ENCODE measurements around the gene SLC39A7. TPM values are rescaled to one million over a fixed set of nuclear protein-coding genes. Genes with fewer than 3 reads are reported as not detected.
A peak's percentile ranks its signal among the peaks of the same experiment; 100 is the strongest.

The SLC39A7 gene, protein sequence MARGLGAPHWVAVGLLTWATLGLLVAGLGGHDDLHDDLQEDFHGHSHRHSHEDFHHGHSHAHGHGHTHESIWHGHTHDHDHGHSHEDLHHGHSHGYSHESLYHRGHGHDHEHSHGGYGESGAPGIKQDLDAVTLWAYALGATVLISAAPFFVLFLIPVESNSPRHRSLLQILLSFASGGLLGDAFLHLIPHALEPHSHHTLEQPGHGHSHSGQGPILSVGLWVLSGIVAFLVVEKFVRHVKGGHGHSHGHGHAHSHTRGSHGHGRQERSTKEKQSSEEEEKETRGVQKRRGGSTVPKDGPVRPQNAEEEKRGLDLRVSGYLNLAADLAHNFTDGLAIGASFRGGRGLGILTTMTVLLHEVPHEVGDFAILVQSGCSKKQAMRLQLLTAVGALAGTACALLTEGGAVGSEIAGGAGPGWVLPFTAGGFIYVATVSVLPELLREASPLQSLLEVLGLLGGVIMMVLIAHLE
- 100 to 1,000 TPM; 170 to 212 TPM for total RNA-seq

DNA sequence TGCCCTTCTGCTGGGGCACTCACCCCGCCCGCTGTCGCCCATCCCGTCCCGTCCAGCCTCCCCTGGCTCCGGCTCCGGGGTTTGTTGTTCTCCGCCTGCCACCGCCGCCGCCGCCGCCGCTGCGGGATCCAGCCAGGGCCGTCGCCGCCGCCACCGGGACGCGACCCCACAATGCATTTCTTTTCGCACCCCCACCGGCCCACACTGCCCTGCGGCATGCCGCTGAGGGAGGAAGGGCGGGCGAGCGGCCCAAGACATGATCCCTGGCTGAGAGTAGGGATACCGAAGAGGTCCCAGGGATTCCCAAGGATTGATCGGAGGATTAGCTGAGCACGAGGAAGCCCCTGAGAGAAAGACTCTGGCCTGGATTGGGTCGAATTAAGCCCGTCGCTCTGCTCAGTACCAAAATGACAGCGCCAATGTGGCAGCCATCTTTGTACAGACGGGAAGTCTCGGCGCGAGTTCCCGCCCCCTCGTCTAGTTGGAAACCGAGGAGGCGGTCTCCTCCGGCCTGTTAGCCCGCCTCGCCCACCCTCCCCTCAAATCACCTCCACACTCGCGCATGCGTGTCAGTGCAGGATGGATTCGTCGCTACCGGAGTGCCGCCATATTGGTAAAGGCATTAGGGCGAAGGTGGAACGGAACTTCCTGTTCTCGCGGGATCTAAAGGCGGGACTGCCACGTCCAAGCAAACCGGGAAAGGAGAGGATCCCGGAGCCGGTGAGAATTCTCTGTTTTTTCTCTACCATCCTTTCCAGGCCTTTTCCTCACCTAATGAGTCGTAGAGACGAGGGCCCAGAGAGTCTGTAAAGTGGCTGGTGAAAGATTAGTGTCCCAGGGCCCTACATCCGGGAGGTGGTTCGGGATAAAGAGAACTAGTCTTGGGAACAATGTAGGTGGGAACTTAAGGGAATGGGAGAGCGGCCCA, at the start of gene SLC39A7, which contains the start of gene RXRB:
Gene SLC39A7 (plus strand): TSS at position 649 of the 928 bp plus-strand sequence. CDS start 379 bp downstream, outside the sequence.
Gene RXRB (minus strand): TSS at position 447 of the 928 bp plus-strand sequence. CDS start 189 bp downstream, at position 258.
- peak within 1 kb of the TSS; percentile 94 for H3K27ac ChIP-seq
- peak within 1 kb of the TSS; percentile 75 for H3K4me3 ChIP-seq
- peaks cover 3% of the 10 kb centered on the region for H3K36me3 ChIP-seq
- H3K4me1 ChIP-seq = peaks cover 15% of the 10 kb centered on the region
- DNase-seq = peak; percentile 99
- H3K9ac ChIP-seq (ENCODE audit: low read depth in 2 of 2, low read length in 2 of 2) = peak within 1 kb of the TSS; percentile 93 to 96
- intact Hi-C loops (cut with DNase I) = no loop called here
- H3K9me3 ChIP-seq = no peaks in the 10 kb centered on the region
- H3K27me3 ChIP-seq = no peaks in the 10 kb centered on the region
- TF ChIP-seq, protein P1, sequence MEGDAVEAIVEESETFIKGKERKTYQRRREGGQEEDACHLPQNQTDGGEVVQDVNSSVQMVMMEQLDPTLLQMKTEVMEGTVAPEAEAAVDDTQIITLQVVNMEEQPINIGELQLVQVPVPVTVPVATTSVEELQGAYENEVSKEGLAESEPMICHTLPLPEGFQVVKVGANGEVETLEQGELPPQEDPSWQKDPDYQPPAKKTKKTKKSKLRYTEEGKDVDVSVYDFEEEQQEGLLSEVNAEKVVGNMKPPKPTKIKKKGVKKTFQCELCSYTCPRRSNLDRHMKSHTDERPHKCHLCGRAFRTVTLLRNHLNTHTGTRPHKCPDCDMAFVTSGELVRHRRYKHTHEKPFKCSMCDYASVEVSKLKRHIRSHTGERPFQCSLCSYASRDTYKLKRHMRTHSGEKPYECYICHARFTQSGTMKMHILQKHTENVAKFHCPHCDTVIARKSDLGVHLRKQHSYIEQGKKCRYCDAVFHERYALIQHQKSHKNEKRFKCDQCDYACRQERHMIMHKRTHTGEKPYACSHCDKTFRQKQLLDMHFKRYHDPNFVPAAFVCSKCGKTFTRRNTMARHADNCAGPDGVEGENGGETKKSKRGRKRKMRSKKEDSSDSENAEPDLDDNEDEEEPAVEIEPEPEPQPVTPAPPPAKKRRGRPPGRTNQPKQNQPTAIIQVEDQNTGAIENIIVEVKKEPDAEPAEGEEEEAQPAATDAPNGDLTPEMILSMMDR (IDR thresholded peaks at IDR 0.05) = no peak

DNA sequence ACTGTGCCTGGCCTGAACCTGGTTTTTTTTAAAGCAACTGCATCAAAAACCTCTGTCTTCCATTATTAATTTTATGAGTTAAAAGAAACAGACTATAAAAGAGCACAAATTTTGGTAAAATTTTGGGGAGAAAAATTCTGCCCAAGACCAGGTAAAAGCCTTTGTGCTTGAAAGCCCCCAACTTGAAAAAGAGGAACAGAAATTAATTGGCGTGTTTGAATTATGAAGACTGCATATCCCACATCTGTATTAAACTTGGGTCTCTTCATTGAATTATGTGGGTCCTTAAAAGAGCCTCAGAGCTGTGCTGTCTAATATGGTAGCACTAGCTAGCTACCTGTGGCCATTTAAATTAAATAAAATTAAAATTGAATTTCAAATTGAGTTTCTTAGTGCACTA, 49.6 kb upstream of the SLC39A7 start:
- TF ChIP-seq, protein P1 (IDR thresholded peaks at IDR 0.05) = no peak
- no peak for DNase-seq
- intact Hi-C loops (cut with DNase I) = loop anchor here (5.0 kb wide), 1 partner anchor 34 kb away; no protein-coding TSS in a partner anchor
- no peak overlapping the region for H3K27ac ChIP-seq
- H3K9ac ChIP-seq (ENCODE audit: low read depth in 2 of 2, low read length in 2 of 2) = no peak overlapping the region
- H3K4me1 ChIP-seq = no peaks in the 10 kb centered on the region
- H3K4me3 ChIP-seq = no peak overlapping the region
- H3K27me3 ChIP-seq = no peaks in the 10 kb centered on the region
- H3K36me3 ChIP-seq = no peaks in the 10 kb centered on the region
- no peaks in the 10 kb centered on the region for H3K9me3 ChIP-seq

DNA sequence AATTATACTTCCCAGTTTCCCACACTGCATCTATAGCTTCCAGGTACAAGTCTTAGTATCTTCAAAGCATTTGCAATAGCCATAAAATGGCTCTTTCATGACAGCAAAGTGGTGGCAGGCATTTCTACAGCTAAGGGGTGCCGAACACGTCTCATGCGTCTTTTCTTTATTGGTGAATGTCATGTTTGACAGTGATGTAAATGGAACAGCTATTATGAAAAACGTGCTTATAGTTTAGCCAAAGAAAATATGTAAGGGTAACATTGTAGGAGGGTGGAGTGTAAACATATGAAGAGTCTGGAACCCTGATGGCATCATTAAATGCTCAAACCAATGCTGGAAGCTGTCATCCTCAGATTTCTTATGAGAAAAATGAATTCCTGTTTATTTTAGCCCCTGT, 46.3 kb upstream of the SLC39A7 start:
- H3K4me3 ChIP-seq = no peak overlapping the region
- H3K27me3 ChIP-seq = no peaks in the 10 kb centered on the region
- H3K4me1 ChIP-seq = no peaks in the 10 kb centered on the region
- intact Hi-C loops (cut with DNase I) = loop anchor here (5.0 kb wide), 1 partner anchor 37 kb away; no protein-coding TSS in a partner anchor
- TF ChIP-seq, protein P1 (IDR thresholded peaks at IDR 0.05) = no peak
- H3K36me3 ChIP-seq = no peaks in the 10 kb centered on the region
- no peak for DNase-seq
- no peak overlapping the region for H3K9ac ChIP-seq (ENCODE audit: low read depth in 2 of 2, low read length in 2 of 2)
- no peak overlapping the region for H3K27ac ChIP-seq
- H3K9me3 ChIP-seq = no peaks in the 10 kb centered on the region

DNA sequence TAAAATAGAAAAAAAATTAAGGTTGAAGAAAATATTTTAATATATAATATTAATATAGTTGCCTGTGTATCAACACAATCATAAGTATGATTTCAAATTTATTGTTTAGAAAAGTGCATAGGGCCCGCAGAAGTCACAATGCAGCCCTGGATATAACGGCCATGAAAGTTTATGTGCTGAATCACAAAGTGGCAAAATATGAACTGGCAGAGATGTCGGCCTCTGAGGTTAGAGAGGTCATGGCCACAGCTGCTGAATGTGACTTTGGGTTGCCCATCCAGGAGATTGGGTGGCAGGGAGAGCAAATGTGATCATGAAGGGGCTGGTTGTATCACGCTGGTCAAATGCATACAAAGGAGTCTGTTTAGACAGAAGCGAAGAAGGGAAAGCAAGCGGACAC, 44.1 kb upstream of the SLC39A7 start:
- Histone ChIP-seq H3K9me3 (no peaks in the 10 kb centered on the region), H3K27ac (no peak overlapping the region), H3K36me3 (no peaks in the 10 kb centered on the region), H3K4me1 (no peaks in the 10 kb centered on the region), H3K27me3 (no peaks in the 10 kb centered on the region), H3K9ac (ENCODE audit: low read depth in 2 of 2, low read length in 2 of 2) (no peak overlapping the region), H3K4me3 (no peak overlapping the region)
- DNase-seq = no peak
- TF ChIP-seq, protein P1 (IDR thresholded peaks at IDR 0.05) = no peak
- intact Hi-C loops (cut with DNase I) = no loop called here

DNA sequence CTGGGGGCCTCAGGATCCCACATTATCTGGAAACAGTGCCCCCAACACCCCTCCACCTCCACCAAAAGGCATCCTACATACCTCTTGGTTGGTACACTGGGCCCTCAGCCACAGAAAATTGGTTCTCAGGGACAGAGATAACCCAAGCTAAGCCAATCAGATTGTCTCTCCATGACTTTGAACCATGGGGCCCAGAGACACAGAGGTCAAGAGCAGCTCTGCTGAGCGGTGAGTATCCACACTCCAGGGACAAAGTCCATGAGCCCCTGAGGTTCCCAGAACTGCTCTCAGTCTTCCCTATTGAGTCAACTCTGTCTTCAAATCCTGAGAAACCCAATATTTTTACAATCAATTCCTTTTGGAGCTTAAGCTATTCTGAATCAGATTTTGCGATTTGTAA, 43.7 kb upstream of the SLC39A7 start:
- no peak overlapping the region for H3K4me3 ChIP-seq
- no peaks in the 10 kb centered on the region for H3K4me1 ChIP-seq
- no peak for DNase-seq
- intact Hi-C loops (cut with DNase I) = no loop called here
- no peak overlapping the region for H3K27ac ChIP-seq
- no peaks in the 10 kb centered on the region for H3K9me3 ChIP-seq
- H3K27me3 ChIP-seq = no peaks in the 10 kb centered on the region
- H3K36me3 ChIP-seq = no peaks in the 10 kb centered on the region
- TF ChIP-seq, protein P1 (IDR thresholded peaks at IDR 0.05) = no peak
- H3K9ac ChIP-seq (ENCODE audit: low read depth in 2 of 2, low read length in 2 of 2) = no peak overlapping the region
